AML-193 (cell line): Measurements from ENCODE around the gene NCAPD2.
"Not testable (repeated sequence)": the region's sequence is repeated elsewhere in the genome, so short reads cannot be mapped to it uniquely, and the experiment has no call there.

ENCODE experiments used
- DNase-seq, 2 experiments: peaks; one replicate each; lab custom pipeline; 2025; lab: John Stamatoyannopoulos, UW

NCAPD2 gene

GRCh38 chr12:6550294-6551062 is 56.6 kb downstream of the NCAPD2 start:
- peak; percentile 83 to 86 for DNase-seq

DNA sequence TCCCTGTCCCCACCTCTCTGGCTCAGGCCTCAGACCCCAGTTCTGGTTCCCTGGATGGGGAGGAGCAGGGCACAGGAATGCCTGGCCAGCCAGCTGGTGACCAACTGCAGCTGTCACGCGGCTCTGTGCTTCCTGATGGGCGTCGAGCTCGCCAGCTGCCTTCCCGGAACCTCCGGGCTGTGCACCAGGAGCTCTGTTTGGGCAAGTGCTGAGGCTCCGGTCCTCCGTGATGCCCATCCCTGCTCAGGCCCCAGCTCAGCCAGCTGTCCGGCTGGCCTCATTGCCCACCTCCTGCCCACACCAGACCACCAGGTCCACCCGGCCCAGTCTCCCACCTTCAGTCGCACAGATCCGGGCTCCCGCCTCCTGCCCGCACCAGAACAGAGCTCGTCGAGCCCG is 57.2 kb downstream of the NCAPD2 start:
- no peak for DNase-seq

- no peak for DNase-seq
Measured at GRCh38 chr12:6551496-6552139, 57.7 kb downstream of the NCAPD2 start.

DNA sequence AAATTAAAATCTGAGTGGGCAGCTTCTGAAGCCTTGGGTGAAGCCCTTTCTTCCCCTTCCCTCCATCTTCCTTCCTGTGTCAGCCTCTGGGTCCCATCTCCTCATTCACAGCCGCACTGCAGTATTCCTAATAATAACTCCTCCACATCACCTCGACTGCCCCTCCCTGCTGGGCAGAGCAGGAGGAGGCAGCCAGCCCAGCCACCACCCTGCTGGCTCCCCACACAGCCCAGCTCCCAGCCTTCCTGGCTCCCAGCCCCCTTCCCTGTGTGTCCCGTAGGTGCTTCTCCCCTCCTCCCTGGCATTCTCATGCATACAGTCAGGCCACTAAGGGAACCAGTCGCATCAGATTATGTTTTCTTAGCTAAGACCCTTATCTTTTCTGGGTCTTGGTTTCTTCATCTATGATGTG is 58.2 kb downstream of the NCAPD2 start:
- no peak for DNase-seq

- DNase-seq: no peak
Measured at GRCh38 chr12:6553051-6553868, 59.4 kb downstream of the NCAPD2 start.

GRCh38 chr12:6554168-6555017 is 60.5 kb downstream of the NCAPD2 start:
- DNase-seq: peak; percentile 72 to 73

DNA sequence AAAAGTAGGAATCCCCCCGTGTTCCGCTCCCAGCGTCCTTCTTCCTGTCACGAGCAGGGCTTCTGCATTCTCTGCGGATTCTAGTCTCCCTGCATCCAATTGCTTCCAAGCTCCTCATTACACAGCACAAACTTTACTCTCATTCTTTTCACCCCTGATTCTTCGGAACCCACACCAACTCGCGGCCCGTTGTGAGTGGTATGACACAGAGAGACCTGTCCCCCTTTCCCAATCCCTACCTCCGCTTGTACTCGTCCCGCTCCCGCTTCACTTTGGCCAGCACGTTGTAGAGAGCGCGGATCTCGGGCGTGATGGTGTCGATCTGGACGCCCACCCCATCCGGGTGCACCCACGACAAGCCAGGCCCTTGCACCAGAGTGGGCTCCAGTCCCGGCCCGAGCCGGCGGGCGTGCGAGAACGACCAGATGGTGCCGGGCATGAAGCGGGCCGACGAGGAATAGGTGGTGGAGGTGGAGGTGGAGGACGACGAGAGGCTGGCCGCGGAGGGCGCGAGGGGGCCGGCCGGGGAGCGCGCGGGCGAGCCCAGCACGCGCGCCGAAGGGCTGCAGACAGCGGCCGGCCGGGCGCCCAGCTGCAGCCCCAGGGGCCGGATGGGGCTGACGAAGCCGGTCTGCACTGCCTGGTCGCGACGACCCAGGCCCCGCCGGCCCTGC is 61.3 kb downstream of the NCAPD2 start:
- no peak for DNase-seq

GRCh38 chr12:6556496-6556817 is 62.6 kb downstream of the NCAPD2 start:
- not testable (repeated sequence) for DNase-seq

DNA sequence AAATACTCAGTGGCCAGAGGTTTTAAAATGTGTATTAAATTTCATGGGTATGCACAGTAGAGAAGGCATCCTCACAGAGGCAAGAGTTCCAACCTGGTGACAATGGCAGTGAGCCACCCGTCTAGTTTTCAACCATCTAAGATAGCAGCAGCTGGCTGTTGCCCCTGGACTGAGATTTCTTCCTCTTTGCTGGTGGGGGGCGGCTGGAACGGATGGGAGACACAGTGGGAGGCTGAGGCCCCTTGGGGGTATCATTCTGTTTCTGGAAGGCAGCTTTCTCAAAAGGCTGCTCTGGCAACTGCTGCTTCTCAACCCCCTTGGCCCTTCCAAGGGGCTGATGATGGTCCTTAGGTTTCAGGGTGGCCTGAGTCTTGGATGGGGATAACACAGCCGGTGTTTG is 63.0 kb downstream of the NCAPD2 start:
- no peak for DNase-seq

DNA sequence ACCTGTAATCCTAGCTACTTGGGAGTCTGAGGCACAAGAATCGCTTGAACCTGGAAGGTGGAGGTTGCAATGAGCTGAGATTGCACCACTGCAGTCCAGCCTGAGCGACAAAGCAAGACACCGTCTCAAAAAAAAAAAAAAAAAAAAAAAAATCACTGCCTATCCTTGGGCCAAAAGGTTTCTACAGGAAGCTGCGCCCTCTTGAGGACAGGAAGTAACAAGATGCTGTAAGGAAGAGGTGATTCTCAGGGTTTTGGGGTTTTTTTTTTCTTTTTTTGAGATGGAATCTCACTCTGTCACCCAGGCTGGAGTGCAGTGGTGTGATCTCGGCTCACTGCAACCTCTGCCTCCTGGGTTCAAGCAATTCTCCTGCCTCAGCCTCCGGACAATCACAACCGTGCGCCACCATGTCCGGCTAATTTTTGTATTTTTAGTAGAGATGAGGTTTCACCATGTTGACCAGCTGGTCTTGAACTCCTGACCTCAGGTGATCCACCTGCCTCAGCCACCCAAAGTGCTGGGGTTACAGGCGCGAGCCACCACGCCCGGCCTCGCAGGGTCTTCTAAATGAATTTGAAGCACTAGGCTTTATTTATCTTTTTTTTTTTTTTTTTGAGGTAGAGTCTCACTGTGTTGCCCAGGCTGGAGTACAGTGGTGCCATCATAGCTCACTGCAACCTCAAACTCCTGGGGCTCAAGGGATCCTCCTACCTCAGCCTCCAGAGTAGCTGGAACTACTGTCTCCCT is 64.3 kb downstream of the NCAPD2 start:
- DNase-seq: peak; percentile 57 to 63

GRCh38 chr12:6559500-6559899 is 65.6 kb downstream of the NCAPD2 start:
- no peak for DNase-seq

DNA sequence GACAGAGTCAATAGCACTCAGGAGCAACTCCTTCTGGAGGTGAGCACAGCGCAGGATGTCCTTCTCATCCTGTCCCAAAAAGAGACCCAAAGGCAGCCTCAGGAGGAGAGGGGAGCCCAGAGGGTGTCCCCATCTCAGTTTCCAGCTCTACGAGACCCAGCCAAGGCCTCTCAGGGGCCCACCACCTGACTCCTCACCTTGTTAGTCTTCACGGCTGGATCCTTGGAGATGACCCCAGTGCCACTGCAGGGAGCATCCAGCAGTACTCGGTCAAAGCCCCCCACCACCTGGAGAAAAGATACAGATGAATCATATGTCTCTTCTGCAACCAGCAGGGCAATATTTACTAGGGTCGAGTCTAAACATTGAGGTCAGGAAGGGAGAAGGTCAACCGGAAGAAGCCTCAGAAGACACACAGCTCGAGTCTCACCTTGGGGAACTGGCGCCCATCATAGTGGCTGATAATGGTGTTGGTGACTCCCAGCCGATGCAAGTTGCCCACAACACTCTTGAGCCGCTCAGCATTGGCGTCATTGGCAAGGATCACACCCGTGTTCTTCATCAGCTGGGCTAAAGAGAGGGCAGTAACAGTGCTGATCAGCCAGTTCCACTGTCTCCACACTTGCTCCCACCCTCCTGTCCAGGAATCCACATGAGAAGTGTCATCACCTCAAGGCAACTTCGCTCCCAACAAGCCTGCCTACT is 66.8 kb downstream of the NCAPD2 start:
- DNase-seq: no peak

DNA sequence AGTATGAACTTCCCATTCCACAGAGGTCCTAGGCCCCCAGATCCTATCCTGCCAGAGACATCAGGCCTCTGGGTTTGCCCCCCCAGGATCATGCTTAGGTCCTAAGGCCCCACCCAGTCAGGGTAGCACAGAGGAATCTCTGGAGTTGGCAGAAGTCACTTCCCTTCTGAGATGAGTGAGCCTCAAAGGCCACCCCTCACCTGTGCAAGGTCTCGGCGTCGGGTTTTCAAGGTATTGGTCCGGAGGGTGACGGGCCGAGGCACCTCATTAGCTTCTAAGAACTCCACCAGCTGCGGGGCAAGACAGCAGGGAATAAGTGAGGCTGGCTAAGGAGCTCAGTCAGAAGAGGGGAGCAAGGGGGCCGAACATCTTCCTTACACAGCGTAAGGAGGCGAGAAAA is 69.0 kb downstream of the NCAPD2 start:
- DNase-seq: no peak

- DNase-seq: peak; percentile 26 to 39
Measured at GRCh38 chr12:6563448-6564050, 69.6 kb downstream of the NCAPD2 start.

- peak in 1 of 2 experiments; percentile 30 for DNase-seq
Measured at GRCh38 chr12:6567112-6567670, 73.3 kb downstream of the NCAPD2 start.

GRCh38 chr12:6569312-6569711 is 75.4 kb downstream of the NCAPD2 start:
- DNase-seq: no peak

DNA sequence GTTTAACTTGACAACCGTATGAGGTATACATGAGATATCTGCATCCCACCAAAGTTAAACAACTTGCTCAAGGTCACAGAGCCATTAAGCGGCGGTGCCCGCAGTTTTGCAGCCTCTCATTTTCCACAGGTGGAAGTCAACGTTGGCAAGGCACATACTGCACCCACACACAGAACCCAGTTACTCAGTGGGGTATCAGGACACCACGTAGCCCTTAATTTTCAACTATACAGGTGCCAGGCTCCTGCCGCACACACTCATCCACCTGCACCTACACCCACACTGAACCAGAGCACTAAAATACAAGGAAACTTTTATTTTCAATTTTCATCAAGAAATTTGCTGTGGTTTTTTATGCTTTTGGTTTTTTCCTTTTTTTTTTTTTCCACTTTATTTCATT is 75.9 kb downstream of the NCAPD2 start:
- DNase-seq: no peak

DNA sequence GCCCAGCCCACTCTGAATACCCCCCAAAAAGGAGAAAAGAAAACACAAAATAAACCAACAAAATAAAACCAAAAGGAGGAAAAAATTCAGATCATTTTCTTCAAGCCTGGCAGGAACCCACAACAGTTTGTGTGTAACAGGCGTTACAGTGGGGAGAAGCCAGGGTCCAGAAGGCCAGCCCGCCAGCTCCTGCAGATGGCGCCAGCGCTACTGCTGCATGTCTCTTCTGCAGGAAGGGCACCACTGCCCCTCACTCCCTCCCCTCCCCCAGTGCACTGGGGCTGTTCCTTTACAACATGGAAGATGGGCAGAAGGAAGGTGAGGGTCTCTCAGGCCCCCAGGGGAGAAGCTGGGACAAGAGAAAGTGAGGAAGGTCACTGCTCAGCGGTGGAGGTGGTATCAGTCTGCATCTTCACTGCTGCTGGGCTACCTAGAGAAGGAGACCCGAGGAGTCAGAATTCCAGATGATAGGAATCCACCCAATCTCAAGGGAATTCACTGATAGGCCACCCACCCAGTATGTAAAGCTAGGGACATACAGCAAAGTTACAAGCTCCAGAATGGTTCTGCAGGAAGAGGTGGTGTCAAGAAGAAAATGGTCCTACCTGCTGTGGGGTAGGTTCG is 76.5 kb downstream of the NCAPD2 start:
- DNase-seq: peak; percentile 15 to 33

- DNase-seq: no peak
Measured at GRCh38 chr12:6573001-6573400, 79.1 kb downstream of the NCAPD2 start.
